Measurements from ENCODE around the gene SH3RF1.

SH3RF1 gene

GRCh38 chr4:169124661-169125060, 146.1 kb downstream of the SH3RF1 start:
- no peak for DNase-seq

GRCh38 chr4:169122422-169122821, 148.3 kb downstream of the SH3RF1 start:
- no peak for DNase-seq

- no peak for DNase-seq
Measured at GRCh38 chr4:169121861-169122382, 148.8 kb downstream of the SH3RF1 start.

- DNase-seq = no peak
Measured at GRCh38 chr4:169120624-169121023, 150.1 kb downstream of the SH3RF1 start.

- DNase-seq = no peak
Measured at GRCh38 chr4:169119536-169119935, 151.2 kb downstream of the SH3RF1 start.

- no peak for DNase-seq
Measured at GRCh38 chr4:169117591-169118081, 153.1 kb downstream of the SH3RF1 start.

GRCh38 chr4:169116270-169116901, 154.4 kb downstream of the SH3RF1 start:
- DNase-seq = no peak

GRCh38 chr4:169115897-169116254, 154.9 kb downstream of the SH3RF1 start:
- DNase-seq = no peak

GRCh38 chr4:169115144-169115896, 155.4 kb downstream of the SH3RF1 start:
- no peak for DNase-seq

GRCh38 chr4:169114341-169114974, 156.3 kb downstream of the SH3RF1 start:
- no peak for DNase-seq

GRCh38 chr4:169110633-169111032, 160.1 kb downstream of the SH3RF1 start:
- no peak for DNase-seq

- no peak for DNase-seq
Measured at GRCh38 chr4:169109035-169109675, 161.6 kb downstream of the SH3RF1 start.

- DNase-seq = no peak
Measured at GRCh38 chr4:169108303-169108702, 162.5 kb downstream of the SH3RF1 start.

- DNase-seq = no peak
Measured at GRCh38 chr4:169107528-169107927, 163.2 kb downstream of the SH3RF1 start.

- DNase-seq = no peak
Measured at GRCh38 chr4:169106696-169107229, 164.0 kb downstream of the SH3RF1 start.

GRCh38 chr4:169105620-169106019, 165.1 kb downstream of the SH3RF1 start:
- no peak for DNase-seq

- no peak for DNase-seq
Measured at GRCh38 chr4:169103966-169104412, 166.8 kb downstream of the SH3RF1 start.

- no peak for DNase-seq
Measured at GRCh38 chr4:169102026-169102425, 168.7 kb downstream of the SH3RF1 start.

- no peak for DNase-seq
Measured at GRCh38 chr4:169100670-169101101, 170.1 kb downstream of the SH3RF1 start.

- no peak for DNase-seq
Measured at GRCh38 chr4:169099771-169100180, 171.0 kb downstream of the SH3RF1 start.

GRCh38 chr4:169098969-169099690, 171.6 kb downstream of the SH3RF1 start:
- DNase-seq = no peak

GRCh38 chr4:169098532-169098931, 172.2 kb downstream of the SH3RF1 start:
- DNase-seq = no peak

Data from stimulated activated CD4-positive, alpha-beta T cell treated with anti-CD3 and anti-CD28 coated beads, Interleukin-12 subunit alpha, Interleukin-12 subunit beta, amount 100 ng/mL, for 4 hours (primary cell).